HFFc6 (cell line): ENCODE results near the gene CAMSAP1. TPM values are rescaled to one million over a fixed set of nuclear protein-coding genes. Genes with fewer than 3 reads are reported as not detected.

Experiments used
- DNase-seq: peaks from one replicate; pipeline ENCODE4 v3.0.0-alpha.2; 2018
- H3K27ac Mint-ChIP-seq: 2 replicates; pipeline ENCODE4 v1.8.0; 2020; ENCODE audit warnings: mild to moderate bottlenecking, mixed read lengths
- H3K27me3 Mint-ChIP-seq: 2 replicates; pipeline ENCODE4 v1.8.0; 2021; ENCODE audit warnings: mild to moderate bottlenecking, moderate library complexity, mixed read lengths; ENCODE audit not compliant: insufficient read depth
- H3K36me3 Mint-ChIP-seq: 2 replicates; pipeline ENCODE4 v1.8.0; 2021; ENCODE audit warnings: low read depth, mixed read lengths
- H3K4me1 Mint-ChIP-seq: 2 replicates; pipeline ENCODE4 v1.8.0; 2020; ENCODE audit warnings: low read depth, mixed read lengths
- H3K4me3 Mint-ChIP-seq: 2 replicates; pipeline ENCODE4 v1.8.0; 2020; ENCODE audit warnings: mild to moderate bottlenecking, moderate library complexity, mixed read lengths
- H3K9me3 Mint-ChIP-seq: 2 replicates; pipeline ENCODE4 v1.8.0; 2020; ENCODE audit warnings: mild to moderate bottlenecking, mixed read lengths
- total RNA-seq, 6 experiments: library from RNA; stranded (reverse); fragmentation: NEBNext Ultra II Directional; extraction: Animal tissue kit (Norgen Biotek cat#: 25700); gene quantifications; 2 replicates in 1 of 6; 3 replicates in 5 of 6; pipeline ENCODE4 v1.2.3, GENCODE V29; 2021
- TF ChIP-seq, protein P1 (sequence below): fragments of 200-600 bp; sonication (generic); IDR thresholded peaks from 2 replicates; pipeline ENCODE4 v1.5.0; 2021; ENCODE audit warnings: antibody characterized with exemption, mild to moderate bottlenecking

The CAMSAP1 gene
- total RNA-seq, 6 experiments from 2014 or later: 14.9 to 22.8 (median 18.1) TPM

DNA sequence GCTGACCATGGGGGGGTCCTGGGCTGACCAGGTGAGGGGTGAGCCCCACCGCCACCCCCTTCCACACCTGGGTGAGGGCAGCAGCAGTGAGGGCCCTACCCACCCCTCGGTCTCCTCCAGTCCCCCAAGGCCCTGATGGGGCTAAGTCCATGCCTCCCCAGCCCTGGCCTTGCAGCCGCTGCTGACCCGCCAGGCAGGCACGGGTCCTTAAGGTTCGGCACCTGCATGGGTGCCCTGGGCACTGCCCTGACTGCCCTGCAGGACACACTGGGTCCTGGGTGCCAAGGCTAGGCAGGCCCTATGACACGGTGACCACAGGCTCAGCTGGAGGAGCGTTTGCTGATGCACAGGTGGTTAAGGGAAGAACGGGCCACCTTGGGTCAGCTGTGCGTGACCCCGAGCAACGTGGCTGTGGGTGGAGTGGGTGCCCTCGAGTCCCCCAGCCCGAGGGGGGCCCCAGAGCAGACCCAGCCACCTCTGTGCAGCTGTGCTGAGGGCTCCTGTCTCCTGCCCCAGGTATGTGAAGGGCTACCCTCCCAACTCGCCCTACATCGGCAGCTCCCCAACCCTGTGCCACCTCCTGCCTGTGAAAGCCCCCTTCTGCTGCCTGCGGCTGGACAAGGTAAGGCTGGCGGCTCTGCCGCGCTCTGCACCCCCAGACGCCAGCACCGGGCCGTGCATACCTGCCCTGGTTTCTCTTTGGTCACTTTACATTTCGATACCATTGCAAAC lies 132.4 kb downstream of the CAMSAP1 start:
- Mint-ChIP-seq H3K27me3 (peaks cover 1% of the 10 kb centered on the region; the same call in 1 of the 2 replicates), H3K36me3 (no peaks in the 10 kb centered on the region), H3K9me3 (no peaks in the 10 kb centered on the region), H3K4me1 (no peaks in the 10 kb centered on the region), H3K4me3 (no peak overlapping the region), H3K27ac (no peak overlapping the region)
- TF ChIP-seq, protein P1, sequence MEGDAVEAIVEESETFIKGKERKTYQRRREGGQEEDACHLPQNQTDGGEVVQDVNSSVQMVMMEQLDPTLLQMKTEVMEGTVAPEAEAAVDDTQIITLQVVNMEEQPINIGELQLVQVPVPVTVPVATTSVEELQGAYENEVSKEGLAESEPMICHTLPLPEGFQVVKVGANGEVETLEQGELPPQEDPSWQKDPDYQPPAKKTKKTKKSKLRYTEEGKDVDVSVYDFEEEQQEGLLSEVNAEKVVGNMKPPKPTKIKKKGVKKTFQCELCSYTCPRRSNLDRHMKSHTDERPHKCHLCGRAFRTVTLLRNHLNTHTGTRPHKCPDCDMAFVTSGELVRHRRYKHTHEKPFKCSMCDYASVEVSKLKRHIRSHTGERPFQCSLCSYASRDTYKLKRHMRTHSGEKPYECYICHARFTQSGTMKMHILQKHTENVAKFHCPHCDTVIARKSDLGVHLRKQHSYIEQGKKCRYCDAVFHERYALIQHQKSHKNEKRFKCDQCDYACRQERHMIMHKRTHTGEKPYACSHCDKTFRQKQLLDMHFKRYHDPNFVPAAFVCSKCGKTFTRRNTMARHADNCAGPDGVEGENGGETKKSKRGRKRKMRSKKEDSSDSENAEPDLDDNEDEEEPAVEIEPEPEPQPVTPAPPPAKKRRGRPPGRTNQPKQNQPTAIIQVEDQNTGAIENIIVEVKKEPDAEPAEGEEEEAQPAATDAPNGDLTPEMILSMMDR: no peak
- DNase-seq: no peak

DNA sequence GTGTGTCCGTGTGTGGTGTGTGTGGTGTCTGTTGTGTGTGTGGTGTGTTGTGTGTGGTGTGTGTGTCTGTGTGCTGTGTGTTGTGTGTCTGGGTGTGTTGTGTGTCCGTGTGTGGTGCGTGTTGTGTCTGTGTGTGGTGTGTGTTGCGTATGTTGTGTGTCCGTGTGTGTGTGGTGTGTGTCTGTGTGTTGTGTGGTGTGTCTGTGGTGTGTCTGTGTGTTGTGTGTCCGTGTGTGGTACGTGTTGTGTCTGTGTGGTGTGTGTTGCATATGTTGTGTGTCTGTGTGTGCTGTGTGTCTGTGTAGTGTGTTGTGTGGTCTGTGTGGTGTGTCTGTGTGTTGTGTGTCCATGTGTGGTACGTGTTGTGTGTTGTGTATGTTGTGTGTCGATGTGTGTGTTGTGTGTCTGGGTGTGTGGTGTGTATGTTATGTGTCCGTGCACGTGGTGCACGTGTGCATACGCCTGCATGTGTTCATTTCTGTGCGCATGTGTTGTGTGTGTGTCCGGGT lies 133.1 kb downstream of the CAMSAP1 start:
- Mint-ChIP-seq H3K27me3 (peaks cover 1% of the 10 kb centered on the region; the same call in 1 of the 2 replicates), H3K36me3 (peaks cover under 1% of the 10 kb centered on the region), H3K27ac (no peak overlapping the region), H3K4me3 (no peak overlapping the region), H3K4me1 (no peaks in the 10 kb centered on the region), H3K9me3 (peaks cover 4% of the 10 kb centered on the region)
- DNase-seq: no peak
- TF ChIP-seq, protein P1: no peak

DNA sequence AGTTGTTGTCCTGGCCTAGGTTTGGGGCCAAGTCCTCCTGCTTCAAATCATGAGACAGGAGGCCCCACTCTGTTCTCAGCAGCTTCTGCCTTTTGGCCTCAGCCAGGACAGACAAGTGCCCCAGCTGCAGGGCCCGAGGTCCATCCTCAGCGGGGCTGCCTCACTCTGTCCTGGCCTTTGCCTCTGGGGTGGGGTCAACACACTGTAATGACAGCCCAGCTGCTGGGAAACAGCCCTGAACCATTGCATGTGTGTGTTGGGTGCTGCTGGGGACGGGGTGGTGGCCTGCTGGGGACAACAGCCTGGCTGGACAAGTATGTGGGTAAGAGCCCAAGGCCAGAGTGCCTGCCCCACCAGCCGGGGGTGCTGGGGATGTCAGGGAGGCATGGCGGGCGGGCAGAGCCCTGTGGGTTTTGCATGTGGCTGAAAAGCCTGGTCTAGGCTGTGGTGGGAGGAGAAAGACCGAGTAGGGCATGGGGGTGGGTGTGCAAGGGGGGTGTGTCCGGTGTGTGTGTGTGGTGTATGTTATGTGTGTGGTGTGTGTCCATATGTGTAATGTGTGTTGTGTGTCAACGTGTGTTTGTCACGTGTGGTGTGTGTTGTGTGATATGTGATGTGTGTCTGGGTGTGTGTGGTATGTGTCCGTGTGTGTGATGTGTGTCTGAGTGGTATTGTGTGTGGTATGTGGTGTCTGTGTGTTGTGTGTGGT lies 133.7 kb downstream of the CAMSAP1 start:
- H3K27me3 Mint-ChIP-seq: peaks cover 1% of the 10 kb centered on the region; the same call in 1 of the 2 replicates
- no peak overlapping the region for H3K27ac Mint-ChIP-seq
- TF ChIP-seq, protein P1: no peak
- no peaks in the 10 kb centered on the region for H3K4me1 Mint-ChIP-seq
- no peak overlapping the region for H3K4me3 Mint-ChIP-seq
- peaks cover 10% of the 10 kb centered on the region for H3K9me3 Mint-ChIP-seq
- DNase-seq: no peak
- H3K36me3 Mint-ChIP-seq: peaks cover 6% of the 10 kb centered on the region

DNA sequence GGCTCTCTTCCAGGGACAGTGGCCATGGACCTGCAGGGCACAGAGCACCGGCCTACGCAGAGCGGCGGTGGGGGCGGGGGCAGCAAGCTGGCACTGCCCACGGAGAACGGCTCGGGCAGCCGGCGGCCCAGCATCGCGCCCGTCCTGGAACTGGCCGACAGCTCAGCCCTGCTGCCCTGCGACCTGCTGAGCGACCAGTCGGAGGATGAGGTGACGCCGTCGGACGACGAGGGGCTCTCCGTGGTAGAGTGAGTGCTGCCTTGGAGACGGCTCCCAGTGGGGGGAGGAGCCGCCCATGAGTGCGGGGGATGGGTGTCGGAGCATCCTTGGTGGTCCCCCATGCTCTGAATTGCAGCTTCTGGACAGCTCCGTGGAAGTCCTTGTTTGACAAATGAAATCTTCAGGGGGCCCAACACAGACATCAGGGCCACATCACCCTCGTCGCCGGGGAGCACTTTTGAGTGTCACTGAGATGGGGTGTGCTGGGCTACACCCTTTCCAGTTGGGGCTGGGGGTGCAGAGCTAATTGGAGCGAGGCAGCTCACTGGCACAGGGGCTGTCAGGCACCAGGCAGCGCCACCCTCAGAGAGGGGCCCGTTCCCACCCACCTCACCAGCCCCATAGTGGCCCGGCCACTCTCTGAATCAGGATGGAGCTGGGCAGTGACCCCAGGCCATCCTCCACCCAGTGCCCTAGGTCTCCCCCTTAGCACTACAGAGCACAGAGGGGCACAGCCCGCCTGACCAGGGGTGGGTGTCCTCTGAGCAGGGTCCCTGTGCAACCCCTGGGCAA lies 134.4 kb downstream of the CAMSAP1 start:
- Mint-ChIP-seq H3K27ac (no peak overlapping the region), H3K4me1 (no peaks in the 10 kb centered on the region), H3K27me3 (peaks cover 1% of the 10 kb centered on the region; the same call in 1 of the 2 replicates), H3K36me3 (peaks cover 6% of the 10 kb centered on the region), H3K9me3 (peaks cover 11% of the 10 kb centered on the region), H3K4me3 (no peak overlapping the region)
- TF ChIP-seq, protein P1: no peak
- DNase-seq: no peak

DNA sequence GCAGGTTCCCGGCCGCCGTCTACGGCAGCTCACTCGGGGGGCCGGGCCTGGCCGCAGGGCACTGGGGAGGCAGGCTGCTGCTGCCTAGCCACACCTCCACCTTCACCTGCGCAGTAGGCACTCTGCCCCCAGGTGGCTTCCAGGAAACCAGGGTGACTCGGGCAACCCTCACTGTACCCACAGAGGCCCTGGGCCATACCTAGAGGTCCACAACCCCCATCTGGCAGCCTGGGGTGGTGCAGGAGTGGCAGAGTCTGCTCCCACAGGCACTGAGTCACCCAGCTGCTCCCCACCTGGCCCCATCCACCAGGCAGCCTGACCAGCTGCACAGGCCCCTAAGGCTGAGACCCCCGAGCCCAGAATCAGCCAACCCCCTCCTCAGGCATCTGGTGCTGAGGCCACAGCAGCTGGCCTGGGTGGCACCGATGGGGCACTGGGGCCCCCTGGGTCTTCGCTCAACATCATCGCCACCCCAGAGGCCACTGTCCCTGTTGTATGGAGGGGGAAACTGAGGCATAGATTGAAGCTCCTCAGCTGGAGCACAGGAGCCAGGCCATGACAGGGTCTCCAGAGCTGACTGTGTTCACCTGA lies 135.2 kb downstream of the CAMSAP1 start:
- Mint-ChIP-seq H3K27me3 (peaks cover 1% of the 10 kb centered on the region; the same call in 1 of the 2 replicates), H3K36me3 (peaks cover 6% of the 10 kb centered on the region), H3K4me1 (no peaks in the 10 kb centered on the region), H3K27ac (no peak overlapping the region), H3K9me3 (peaks cover 11% of the 10 kb centered on the region), H3K4me3 (no peak overlapping the region)
- DNase-seq: no peak
- TF ChIP-seq, protein P1: no peak
